SHP77 (cell line): Measurements from ENCODE around the gene ABCG8.

Experiments used
- DNase-seq, 2 experiments: peaks; one replicate each; lab custom pipeline; 2025; lab: John Stamatoyannopoulos, UW

Gene ABCG8

DNA sequence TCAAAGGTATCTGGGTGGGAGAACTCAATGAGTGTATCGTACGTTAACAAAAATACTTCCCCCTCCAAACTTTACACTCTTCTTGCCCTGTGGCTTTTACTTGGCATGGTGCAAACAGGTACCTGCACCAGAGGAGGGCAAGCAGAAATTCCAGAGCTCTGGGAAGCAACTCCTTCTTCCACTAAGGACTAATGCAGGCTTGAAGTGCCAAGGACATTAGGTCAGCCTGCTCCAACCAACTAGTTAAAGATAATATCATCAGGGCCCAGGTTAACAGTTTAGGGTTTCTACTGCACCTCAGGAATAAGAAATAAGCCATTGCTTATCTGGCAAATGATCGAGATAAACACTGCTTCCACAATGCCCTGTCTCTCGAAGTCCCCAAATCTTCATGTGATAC is 86.7 kb downstream of the ABCG8 start:
- DNase-seq: no peak

DNA sequence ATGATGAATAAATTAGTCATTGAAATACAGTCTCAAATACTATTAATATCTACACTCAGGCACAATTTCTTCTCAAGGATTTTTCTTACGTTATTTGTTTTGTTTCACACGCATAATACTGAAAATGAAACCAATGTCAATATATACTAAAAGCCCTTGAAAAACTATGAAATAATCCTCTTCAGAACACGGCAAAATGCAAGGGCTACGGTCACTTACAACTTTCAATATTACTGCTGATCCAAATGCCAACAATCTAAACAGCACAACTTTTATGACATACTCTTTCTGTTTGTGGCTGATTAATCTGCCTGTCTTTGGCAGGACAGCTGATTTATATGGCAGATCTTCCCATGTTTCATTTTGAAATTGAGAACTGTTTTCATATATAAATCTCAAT is 88.7 kb downstream of the ABCG8 start:
- no peak for DNase-seq

DNA sequence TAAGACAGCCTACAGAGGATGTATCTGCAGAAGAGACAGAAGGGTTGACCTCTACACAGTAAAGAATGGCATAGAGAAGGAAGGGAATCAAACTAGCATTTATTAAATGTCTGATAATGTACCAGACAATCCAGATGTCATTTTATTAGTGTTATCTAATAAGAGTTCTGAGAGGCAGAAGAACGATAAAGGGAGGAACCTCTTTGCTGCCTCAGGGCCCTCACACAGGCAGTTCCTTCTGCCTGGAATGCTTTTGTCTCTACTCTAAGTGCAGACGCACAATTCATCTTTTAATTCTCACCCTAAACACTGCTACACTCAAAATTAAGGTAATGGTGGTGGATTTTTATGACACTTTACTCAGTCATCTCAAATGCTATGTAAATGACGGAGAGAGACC is 92.5 kb downstream of the ABCG8 start:
- DNase-seq: no peak
